ENCODE measurements around the gene IL11RA.

The IL11RA gene

GRCh38 chr9:34707130-34707529, 55.1 kb downstream of the IL11RA start:
- H3K27ac ChIP-seq, result no peak overlapping the region
- no peak overlapping the region for H3K4me3 ChIP-seq

- Histone ChIP-seq H3K4me3 (no peak overlapping the region), H3K27ac (no peak overlapping the region)
Measured at GRCh38 chr9:34709196-34709978, 57.4 kb downstream of the IL11RA start.

GRCh38 chr9:34710023-34710422, 58.0 kb downstream of the IL11RA start, which contains the start of gene CCL21:
Gene CCL21 (minus strand): TSS chr9:34710136. CDS start chr9:34710066, 70 bp downstream.
- Histone ChIP-seq H3K27ac (no peak within 1 kb of the TSS), H3K4me3 (no peak within 1 kb of the TSS)
